Measurements from ENCODE around the gene FAM217A. TPM values are rescaled to one million over a fixed set of nuclear protein-coding genes. Genes with fewer than 3 reads are reported as not detected.
"Not testable (repeated sequence)": the region's sequence is repeated elsewhere in the genome, so short reads cannot be mapped to it uniquely, and the experiment has no call there.

FAM217A gene
- polyA plus RNA-seq, 1 donor: 0.69 TPM

- no peaks in the 10 kb centered on the region for H3K4me1 ChIP-seq (ENCODE audit: control insufficient read depth, insufficient read depth, low read length)
- no peak overlapping the region for H3K4me3 ChIP-seq (ENCODE audit: low read length)
- peaks cover 2% of the 10 kb centered on the region for H3K9me3 ChIP-seq (ENCODE audit: control insufficient read depth, low read depth, low read length)
- no peak overlapping the region for H3K27ac ChIP-seq (ENCODE audit: low read length)
- H3K27me3 ChIP-seq (ENCODE audit: control insufficient read depth, insufficient read depth, low read length): no peaks in the 10 kb centered on the region
- DNase-seq: no peak
- H3K36me3 ChIP-seq (ENCODE audit: control insufficient read depth, insufficient read depth, low read length): no peaks in the 10 kb centered on the region
- WGBS (ENCODE audit: insufficient coverage, low lambda C conversion rate): 92% methylated on average over 2 of the region's 9 CpGs
Measured at GRCh38 chr6:4108561-4109093, 29.7 kb upstream of the FAM217A start.

- WGBS (ENCODE audit: insufficient coverage, low lambda C conversion rate): 28% methylated on average over 2 of the region's 2 CpGs
Measured at GRCh38 chr6:4107873-4108272, 28.9 kb upstream of the FAM217A start.

GRCh38 chr6:4105980-4106536, 27.1 kb upstream of the FAM217A start:
- no peak overlapping the region for H3K4me3 ChIP-seq (ENCODE audit: low read length)
- no peak overlapping the region for H3K27ac ChIP-seq (ENCODE audit: low read length)
- no peaks in the 10 kb centered on the region for H3K4me1 ChIP-seq (ENCODE audit: control insufficient read depth, insufficient read depth, low read length)
- DNase-seq: no peak
- no peaks in the 10 kb centered on the region for H3K9me3 ChIP-seq (ENCODE audit: control insufficient read depth, low read depth, low read length)
- H3K36me3 ChIP-seq (ENCODE audit: control insufficient read depth, insufficient read depth, low read length): no peaks in the 10 kb centered on the region
- 60% methylated on average over 2 of the region's 4 CpGs for WGBS (ENCODE audit: insufficient coverage, low lambda C conversion rate)
- H3K27me3 ChIP-seq (ENCODE audit: control insufficient read depth, insufficient read depth, low read length): no peaks in the 10 kb centered on the region

More at GRCh38 chr6:4107873-4108272, 28.9 kb upstream of the FAM217A start:
- H3K4me3 ChIP-seq (ENCODE audit: low read length): no peak overlapping the region
- H3K27ac ChIP-seq (ENCODE audit: low read length): no peak overlapping the region
- DNase-seq: no peak
- H3K27me3 ChIP-seq (ENCODE audit: control insufficient read depth, insufficient read depth, low read length): no peaks in the 10 kb centered on the region
- H3K36me3 ChIP-seq (ENCODE audit: control insufficient read depth, insufficient read depth, low read length): no peaks in the 10 kb centered on the region
- no peaks in the 10 kb centered on the region for H3K4me1 ChIP-seq (ENCODE audit: control insufficient read depth, insufficient read depth, low read length)
- peaks cover 1% of the 10 kb centered on the region for H3K9me3 ChIP-seq (ENCODE audit: control insufficient read depth, low read depth, low read length)

- Histone ChIP-seq H3K4me3 (ENCODE audit: low read length) (no peak overlapping the region), H3K9me3 (ENCODE audit: control insufficient read depth, low read depth, low read length) (no peaks in the 10 kb centered on the region), H3K36me3 (ENCODE audit: control insufficient read depth, insufficient read depth, low read length) (no peaks in the 10 kb centered on the region), H3K27me3 (ENCODE audit: control insufficient read depth, insufficient read depth, low read length) (no peaks in the 10 kb centered on the region), H3K4me1 (ENCODE audit: control insufficient read depth, insufficient read depth, low read length) (no peaks in the 10 kb centered on the region), H3K27ac (ENCODE audit: low read length) (no peak overlapping the region)
- WGBS (ENCODE audit: insufficient coverage, low lambda C conversion rate): 100% methylated on average over 1 of the region's 5 CpGs
- DNase-seq: no peak
Measured at GRCh38 chr6:4103929-4104328, 25.0 kb upstream of the FAM217A start.

GRCh38 chr6:4102687-4103244, 23.8 kb upstream of the FAM217A start:
- H3K27me3 ChIP-seq (ENCODE audit: control insufficient read depth, insufficient read depth, low read length): no peaks in the 10 kb centered on the region
- no peaks in the 10 kb centered on the region for H3K9me3 ChIP-seq (ENCODE audit: control insufficient read depth, low read depth, low read length)
- H3K4me1 ChIP-seq (ENCODE audit: control insufficient read depth, insufficient read depth, low read length): no peaks in the 10 kb centered on the region
- DNase-seq: peak in 1 of 2 donors; percentile 49
- H3K36me3 ChIP-seq (ENCODE audit: control insufficient read depth, insufficient read depth, low read length): no peaks in the 10 kb centered on the region
- H3K4me3 ChIP-seq (ENCODE audit: low read length): no peak overlapping the region
- WGBS (ENCODE audit: insufficient coverage, low lambda C conversion rate): no CpG with 5 or more reads among the region's 6 CpGs
- no peak overlapping the region for H3K27ac ChIP-seq (ENCODE audit: low read length)

DNA sequence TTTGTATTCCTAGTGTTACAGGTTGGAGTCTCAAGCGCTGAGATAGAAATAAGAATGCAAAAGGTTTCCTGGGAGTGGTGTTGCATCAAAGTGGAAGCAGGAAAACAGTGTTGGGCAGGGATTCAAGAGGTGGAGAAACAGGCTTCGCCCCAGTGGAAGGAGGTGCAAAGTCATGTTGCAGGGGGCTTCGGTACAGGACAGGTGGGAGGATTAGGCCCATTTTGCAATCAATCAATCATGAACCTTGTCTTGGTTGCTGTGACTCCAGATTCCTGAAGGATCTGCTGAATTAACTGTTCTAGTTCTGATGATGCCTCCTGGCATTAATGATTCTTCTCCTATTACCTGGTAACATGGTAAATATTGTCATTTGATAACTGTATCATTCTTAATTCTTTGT, 22.4 kb upstream of the FAM217A start:
- WGBS (ENCODE audit: insufficient coverage, low lambda C conversion rate): no CpG with 5 or more reads among the region's 3 CpGs

GRCh38 chr6:4100655-4101054, 21.7 kb upstream of the FAM217A start:
- H3K27ac ChIP-seq (ENCODE audit: low read length): no peak overlapping the region
- DNase-seq: no peak
- H3K36me3 ChIP-seq (ENCODE audit: control insufficient read depth, insufficient read depth, low read length): no peaks in the 10 kb centered on the region
- H3K27me3 ChIP-seq (ENCODE audit: control insufficient read depth, insufficient read depth, low read length): no peaks in the 10 kb centered on the region
- WGBS (ENCODE audit: insufficient coverage, low lambda C conversion rate): 100% methylated on average over 1 of the region's 5 CpGs
- H3K4me1 ChIP-seq (ENCODE audit: control insufficient read depth, insufficient read depth, low read length): no peaks in the 10 kb centered on the region
- H3K4me3 ChIP-seq (ENCODE audit: low read length): no peak overlapping the region
- H3K9me3 ChIP-seq (ENCODE audit: control insufficient read depth, low read depth, low read length): no peaks in the 10 kb centered on the region

More for the DNA sequence above, 22.4 kb upstream of the FAM217A start:
- no peaks in the 10 kb centered on the region for H3K4me1 ChIP-seq (ENCODE audit: control insufficient read depth, insufficient read depth, low read length)
- no peaks in the 10 kb centered on the region for H3K9me3 ChIP-seq (ENCODE audit: control insufficient read depth, low read depth, low read length)
- no peak overlapping the region for H3K27ac ChIP-seq (ENCODE audit: low read length)
- no peaks in the 10 kb centered on the region for H3K36me3 ChIP-seq (ENCODE audit: control insufficient read depth, insufficient read depth, low read length)
- H3K27me3 ChIP-seq (ENCODE audit: control insufficient read depth, insufficient read depth, low read length): no peaks in the 10 kb centered on the region
- no peak for DNase-seq
- H3K4me3 ChIP-seq (ENCODE audit: low read length): no peak overlapping the region

DNA sequence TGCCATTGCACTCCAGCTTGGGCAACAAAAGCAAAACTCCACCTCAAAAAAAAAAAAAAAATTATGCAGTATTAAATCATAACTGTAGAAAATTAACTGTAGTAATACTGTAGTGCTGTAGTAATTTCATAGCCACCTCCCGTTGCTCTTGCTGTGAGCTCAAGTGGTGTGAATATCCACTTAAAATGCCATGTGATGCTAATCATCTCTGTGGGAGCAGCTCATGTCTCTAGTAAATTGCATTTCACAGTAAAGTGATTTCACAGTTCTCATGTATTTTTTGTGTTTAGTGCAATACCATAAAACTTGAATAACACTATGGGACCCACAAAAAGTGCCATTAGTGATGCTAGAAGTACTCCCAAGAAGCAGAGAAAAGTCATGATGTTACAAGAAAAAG, 14.4 kb upstream of the FAM217A start:
- WGBS (ENCODE audit: insufficient coverage, low lambda C conversion rate): no CpG with 5 or more reads among the region's 1 CpG
- Histone ChIP-seq H3K4me1 (ENCODE audit: control insufficient read depth, insufficient read depth, low read length) (peaks cover 24% of the 10 kb centered on the region), H3K27me3 (ENCODE audit: control insufficient read depth, insufficient read depth, low read length) (no peaks in the 10 kb centered on the region), H3K27ac (ENCODE audit: low read length) (no peak overlapping the region), H3K9me3 (ENCODE audit: control insufficient read depth, low read depth, low read length) (peaks cover 2% of the 10 kb centered on the region), H3K4me3 (ENCODE audit: low read length) (no peak overlapping the region), H3K36me3 (ENCODE audit: control insufficient read depth, insufficient read depth, low read length) (no peaks in the 10 kb centered on the region)
- no peak for DNase-seq

- Histone ChIP-seq H3K36me3 (ENCODE audit: control insufficient read depth, insufficient read depth, low read length) (no peaks in the 10 kb centered on the region), H3K4me3 (ENCODE audit: low read length) (no peak overlapping the region), H3K27me3 (ENCODE audit: control insufficient read depth, insufficient read depth, low read length) (no peaks in the 10 kb centered on the region), H3K27ac (ENCODE audit: low read length) (peak overlapping the region; percentile 77), H3K9me3 (ENCODE audit: control insufficient read depth, low read depth, low read length) (peaks cover 2% of the 10 kb centered on the region), H3K4me1 (ENCODE audit: control insufficient read depth, insufficient read depth, low read length) (peaks cover 24% of the 10 kb centered on the region)
- WGBS (ENCODE audit: insufficient coverage, low lambda C conversion rate): 33% methylated on average over 1 of the region's 7 CpGs
- peak; percentile 87 to 94 for DNase-seq
Measured at GRCh38 chr6:4091941-4092340, 13.0 kb upstream of the FAM217A start.

GRCh38 chr6:4090043-4090442, 11.1 kb upstream of the FAM217A start:
- H3K9me3 ChIP-seq (ENCODE audit: control insufficient read depth, low read depth, low read length); H3K27me3 ChIP-seq (ENCODE audit: control insufficient read depth, insufficient read depth, low read length); H3K36me3 ChIP-seq (ENCODE audit: control insufficient read depth, insufficient read depth, low read length); H3K4me3 ChIP-seq (ENCODE audit: low read length); H3K27ac ChIP-seq (ENCODE audit: low read length); DNase-seq: not testable (repeated sequence)
- WGBS (ENCODE audit: insufficient coverage, low lambda C conversion rate): no CpG with 5 or more reads among the region's 26 CpGs
- H3K4me1 ChIP-seq (ENCODE audit: control insufficient read depth, insufficient read depth, low read length): peaks cover 24% of the 10 kb centered on the region

GRCh38 chr6:4088704-4089103, 9.8 kb upstream of the FAM217A start:
- no peaks in the 10 kb centered on the region for H3K27me3 ChIP-seq (ENCODE audit: control insufficient read depth, insufficient read depth, low read length)
- H3K27ac ChIP-seq (ENCODE audit: low read length): peak overlapping the region; percentile 71

More at GRCh38 chr6:4088704-4089103, 9.8 kb upstream of the FAM217A start:
- peak; percentile 56 to 80 for DNase-seq
- Histone ChIP-seq H3K4me1 (ENCODE audit: control insufficient read depth, insufficient read depth, low read length) (peaks cover 28% of the 10 kb centered on the region), H3K36me3 (ENCODE audit: control insufficient read depth, insufficient read depth, low read length) (no peaks in the 10 kb centered on the region), H3K4me3 (ENCODE audit: low read length) (no peak overlapping the region), H3K9me3 (ENCODE audit: control insufficient read depth, low read depth, low read length) (peaks cover 2% of the 10 kb centered on the region)
- WGBS (ENCODE audit: insufficient coverage, low lambda C conversion rate): no CpG with 5 or more reads among the region's 7 CpGs
